ENCODE results near the gene GGTLC2. TPM values are rescaled to one million over a fixed set of nuclear protein-coding genes. Genes with fewer than 3 reads are reported as not detected.

The GGTLC2 gene
- total and polyA plus RNA-seq, 5 donors from 2014 or later, result 0.24 TPM; not detected in 4

DNA sequence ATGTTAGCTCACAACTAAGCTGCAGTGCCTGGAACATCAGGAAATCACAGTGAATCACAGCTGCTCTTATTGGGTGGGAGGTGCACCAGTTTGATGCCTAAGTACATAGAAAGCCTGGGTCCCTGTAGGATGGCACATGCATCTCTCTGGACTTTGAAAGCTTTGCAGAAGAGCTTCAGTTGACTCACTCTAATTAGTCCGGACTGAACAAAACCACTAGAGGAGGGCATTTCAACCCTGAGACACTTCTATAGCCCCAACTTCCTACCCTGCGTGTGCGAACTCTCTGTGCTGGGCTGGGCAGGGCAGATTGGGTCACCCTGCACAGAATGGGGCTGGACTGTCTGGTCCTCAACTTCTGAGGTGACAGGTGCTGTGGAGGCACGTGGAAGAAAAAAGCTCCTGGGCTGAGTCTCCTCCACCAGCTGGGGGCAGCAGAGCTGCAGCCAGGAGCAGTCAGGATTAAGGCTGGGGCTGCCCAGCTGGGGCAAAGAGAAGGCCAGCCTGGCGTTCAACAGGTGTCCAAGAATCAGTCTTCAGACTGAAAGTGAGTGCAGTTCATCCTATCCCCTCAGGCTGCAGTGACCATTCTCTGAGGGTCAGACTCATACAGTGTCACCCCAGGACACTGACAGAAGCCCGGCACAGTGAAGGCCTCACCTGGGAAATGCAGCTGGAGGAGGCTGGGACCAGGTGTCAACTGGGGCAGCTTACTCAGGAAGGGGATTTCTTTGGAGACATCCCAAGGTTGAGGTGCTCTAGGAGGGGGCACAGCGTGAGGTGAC, 22.1 kb downstream of the GGTLC2 start:
- Histone ChIP-seq H3K27ac (ENCODE audit: insufficient read depth, low read length, poor library complexity, severe bottlenecking) (no peak overlapping the region), H3K27me3 (ENCODE audit: control insufficient read depth, insufficient read depth, low read length) (no peaks in the 10 kb centered on the region), H3K9me3 (ENCODE audit: control insufficient read depth in 2 of 2, low read length in 2 of 2) (no peaks in the 10 kb centered on the region), H3K4me3 (ENCODE audit: low read depth, low read length) (no peak overlapping the region), H3K36me3 (ENCODE audit: control insufficient read depth, insufficient read depth, low read length) (no peaks in the 10 kb centered on the region), H3K4me1 (ENCODE audit: control insufficient read depth, insufficient read depth, low read length, poor library complexity, severe bottlenecking) (no peaks in the 10 kb centered on the region)
- Mint-ChIP-seq H3K4me1 (no peaks in the 10 kb centered on the region), H3K9me3 (no peaks in the 10 kb centered on the region), H3K4me3 (no peak overlapping the region), H3K27ac (no peak overlapping the region), H3K27me3 (peaks cover 10% of the 10 kb centered on the region), H3K36me3 (no peaks in the 10 kb centered on the region)
- ATAC-seq (ENCODE audit: low read depth in 2 of 2), result no peak
- peak in 1 of 3 donors; percentile 20 for DNase-seq

DNA sequence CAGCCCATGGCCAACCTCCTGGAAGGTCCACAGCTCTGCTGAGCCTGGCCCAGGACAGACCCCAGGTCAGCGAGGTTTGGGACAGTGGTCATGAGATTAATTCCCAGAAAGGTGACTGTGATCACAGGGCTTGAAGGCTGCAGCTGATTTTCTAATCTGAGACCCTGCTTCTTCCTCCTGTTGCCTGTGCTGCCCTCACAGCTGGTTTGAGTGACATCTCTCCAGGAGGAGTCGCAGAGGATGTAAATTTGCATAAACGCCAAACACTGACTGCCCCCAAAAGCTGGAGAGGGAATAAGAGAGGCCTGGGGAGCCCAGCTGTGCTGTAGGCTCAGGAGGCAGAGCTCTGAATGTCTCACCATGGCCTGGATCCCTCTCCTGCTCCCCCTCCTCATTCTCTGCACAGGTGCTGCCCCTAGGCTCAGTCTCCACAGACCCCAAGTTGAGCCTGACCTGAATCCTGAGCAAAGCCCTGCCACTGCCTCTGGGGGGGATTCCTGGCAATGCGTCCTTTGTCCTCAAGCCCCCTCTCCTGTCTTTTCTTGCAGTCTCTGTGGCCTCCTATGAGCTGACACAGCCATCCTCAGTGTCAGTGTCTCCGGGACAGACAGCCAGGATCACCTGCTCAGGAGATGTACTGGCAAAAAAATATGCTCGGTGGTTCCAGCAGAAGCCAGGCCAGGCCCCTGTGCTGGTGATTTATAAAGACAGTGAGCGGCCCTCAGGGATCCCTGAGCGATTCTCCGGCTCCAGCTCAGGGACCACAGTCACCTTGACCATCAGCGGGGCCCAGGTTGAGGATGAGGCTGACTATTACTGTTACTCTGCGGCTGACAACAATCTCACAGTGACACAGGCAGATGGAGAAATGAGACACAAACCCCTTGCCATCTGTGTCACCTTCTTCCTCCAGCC, 23.8 kb downstream of the GGTLC2 start:
- ATAC-seq (ENCODE audit: low read depth in 2 of 2), result no peak

DNA sequence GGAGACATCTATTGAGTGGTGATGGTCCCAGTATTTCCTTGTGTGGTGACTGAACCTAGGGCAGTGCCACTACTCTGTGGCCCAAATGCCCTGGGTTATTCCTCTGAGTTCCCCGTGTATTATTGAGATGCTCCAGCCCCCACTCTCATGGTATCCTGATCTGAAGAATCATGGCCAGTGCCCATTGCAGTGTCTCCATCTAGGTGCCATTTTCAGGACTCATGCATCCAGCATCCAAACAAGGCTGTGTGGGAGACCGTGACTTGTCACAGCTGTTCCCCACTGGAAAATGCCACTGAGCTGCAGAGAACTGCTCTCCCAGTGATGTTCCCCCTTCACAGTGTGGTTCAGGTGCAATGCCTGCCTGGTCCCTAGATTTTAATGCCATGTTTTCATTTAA, 24.7 kb downstream of the GGTLC2 start:
- no peak overlapping the region for H3K27ac ChIP-seq (ENCODE audit: insufficient read depth, low read length, poor library complexity, severe bottlenecking)
- no peaks in the 10 kb centered on the region for H3K36me3 ChIP-seq (ENCODE audit: control insufficient read depth, insufficient read depth, low read length)
- no peak overlapping the region for H3K27ac Mint-ChIP-seq
- no peaks in the 10 kb centered on the region for H3K4me1 ChIP-seq (ENCODE audit: control insufficient read depth, insufficient read depth, low read length, poor library complexity, severe bottlenecking)
- H3K27me3 Mint-ChIP-seq, result peaks cover 15% of the 10 kb centered on the region
- H3K9me3 Mint-ChIP-seq, result no peaks in the 10 kb centered on the region
- DNase-seq, result no peak
- no peaks in the 10 kb centered on the region for H3K36me3 Mint-ChIP-seq
- no peak for ATAC-seq (ENCODE audit: low read depth in 2 of 2)
- H3K4me3 Mint-ChIP-seq, result no peak overlapping the region
- no peaks in the 10 kb centered on the region for H3K4me1 Mint-ChIP-seq
- H3K27me3 ChIP-seq (ENCODE audit: control insufficient read depth, insufficient read depth, low read length), result no peaks in the 10 kb centered on the region
- no peak overlapping the region for H3K4me3 ChIP-seq (ENCODE audit: low read depth, low read length)
- no peaks in the 10 kb centered on the region for H3K9me3 ChIP-seq (ENCODE audit: control insufficient read depth in 2 of 2, low read length in 2 of 2)

More for the DNA sequence above, 23.8 kb downstream of the GGTLC2 start:
- H3K36me3 Mint-ChIP-seq, result no peaks in the 10 kb centered on the region
- H3K27me3 Mint-ChIP-seq, result peaks cover 12% of the 10 kb centered on the region
- H3K36me3 ChIP-seq (ENCODE audit: control insufficient read depth, insufficient read depth, low read length), result no peaks in the 10 kb centered on the region
- no peaks in the 10 kb centered on the region for H3K4me1 Mint-ChIP-seq
- no peak overlapping the region for H3K27ac Mint-ChIP-seq
- no peaks in the 10 kb centered on the region for H3K9me3 ChIP-seq (ENCODE audit: control insufficient read depth in 2 of 2, low read length in 2 of 2)
- no peak overlapping the region for H3K27ac ChIP-seq (ENCODE audit: insufficient read depth, low read length, poor library complexity, severe bottlenecking)
- no peaks in the 10 kb centered on the region for H3K4me1 ChIP-seq (ENCODE audit: control insufficient read depth, insufficient read depth, low read length, poor library complexity, severe bottlenecking)
- no peaks in the 10 kb centered on the region for H3K9me3 Mint-ChIP-seq
- no peak for DNase-seq
- H3K4me3 Mint-ChIP-seq, result no peak overlapping the region
- no peaks in the 10 kb centered on the region for H3K27me3 ChIP-seq (ENCODE audit: control insufficient read depth, insufficient read depth, low read length)
- no peak overlapping the region for H3K4me3 ChIP-seq (ENCODE audit: low read depth, low read length)

DNA sequence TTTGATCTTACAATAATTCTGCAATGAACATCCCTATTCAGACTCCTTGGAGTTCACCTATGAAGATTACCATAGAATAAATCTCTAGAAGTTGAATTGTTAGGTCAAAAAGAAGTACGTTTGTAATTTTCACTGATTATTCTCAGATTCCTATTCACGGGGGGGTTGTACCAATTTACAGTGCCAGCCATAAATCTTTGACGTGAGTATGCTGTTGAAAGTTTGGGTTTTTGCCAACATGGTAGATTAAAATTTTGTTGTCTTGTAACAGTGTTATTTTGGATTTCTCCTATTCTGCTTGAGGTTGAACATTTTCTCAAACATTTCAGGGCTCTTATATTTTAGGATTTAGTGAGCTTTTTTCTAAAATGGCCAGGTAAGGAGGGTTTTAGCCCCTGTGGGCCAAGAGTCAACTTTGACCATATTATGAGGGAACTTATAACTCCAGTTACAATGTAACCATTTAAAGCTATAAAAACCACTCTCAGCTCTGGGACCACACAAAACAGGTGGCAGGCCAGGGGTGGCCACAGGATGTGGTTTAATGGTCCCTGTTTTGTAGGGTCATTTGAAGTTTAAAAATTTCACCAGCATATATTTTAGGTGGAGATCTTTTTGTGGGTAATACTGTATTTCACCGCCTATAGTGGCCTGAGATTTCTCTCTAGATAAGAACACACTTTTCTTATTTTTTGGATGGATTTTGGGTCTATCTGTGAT, 25.8 kb downstream of the GGTLC2 start:
- DNase-seq (no peak), ATAC-seq (ENCODE audit: low read depth in 2 of 2) (no peak)
- Histone ChIP-seq H3K4me3 (ENCODE audit: low read depth, low read length) (no peak overlapping the region), H3K27me3 (ENCODE audit: control insufficient read depth, insufficient read depth, low read length) (no peaks in the 10 kb centered on the region), H3K36me3 (ENCODE audit: control insufficient read depth, insufficient read depth, low read length) (no peaks in the 10 kb centered on the region), H3K27ac (ENCODE audit: insufficient read depth, low read length, poor library complexity, severe bottlenecking) (no peak overlapping the region), H3K9me3 (ENCODE audit: control insufficient read depth in 2 of 2, low read length in 2 of 2) (no peaks in the 10 kb centered on the region), H3K4me1 (ENCODE audit: control insufficient read depth, insufficient read depth, low read length, poor library complexity, severe bottlenecking) (no peaks in the 10 kb centered on the region)
- no peak overlapping the region for H3K27ac Mint-ChIP-seq
- H3K9me3 Mint-ChIP-seq, result no peaks in the 10 kb centered on the region
- H3K4me3 Mint-ChIP-seq, result no peak overlapping the region
- no peaks in the 10 kb centered on the region for H3K36me3 Mint-ChIP-seq
- H3K4me1 Mint-ChIP-seq, result no peaks in the 10 kb centered on the region
- peaks cover 12% of the 10 kb centered on the region for H3K27me3 Mint-ChIP-seq

DNA sequence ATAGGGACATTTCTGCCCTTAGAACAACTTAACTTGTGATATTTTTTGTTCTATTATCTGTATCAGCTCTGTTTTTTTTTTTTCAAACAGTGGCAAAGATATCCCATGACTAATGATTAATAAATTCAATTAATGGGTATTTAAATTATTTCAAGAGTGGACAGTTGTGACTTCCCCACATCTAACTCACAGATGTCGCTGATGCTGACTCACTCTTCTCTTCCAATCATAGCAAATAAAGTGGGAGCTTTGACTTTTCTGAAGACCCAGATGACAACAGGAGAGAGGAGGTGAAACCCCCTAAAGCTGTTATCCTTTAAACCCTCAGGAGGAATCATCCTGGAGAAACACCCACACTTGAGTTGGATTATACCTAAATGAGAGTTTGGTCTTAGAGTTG, 27.1 kb downstream of the GGTLC2 start:
- no peak for DNase-seq
- peaks cover 2% of the 10 kb centered on the region for H3K27me3 ChIP-seq (ENCODE audit: control insufficient read depth, insufficient read depth, low read length)
- H3K4me3 ChIP-seq (ENCODE audit: low read depth, low read length), result no peak overlapping the region
- no peaks in the 10 kb centered on the region for H3K36me3 ChIP-seq (ENCODE audit: control insufficient read depth, insufficient read depth, low read length)
- H3K27ac ChIP-seq (ENCODE audit: insufficient read depth, low read length, poor library complexity, severe bottlenecking), result no peak overlapping the region
- Mint-ChIP-seq H3K4me3 (no peak overlapping the region), H3K4me1 (no peaks in the 10 kb centered on the region), H3K36me3 (no peaks in the 10 kb centered on the region), H3K9me3 (no peaks in the 10 kb centered on the region), H3K27ac (no peak overlapping the region), H3K27me3 (peaks cover 12% of the 10 kb centered on the region)
- ATAC-seq (ENCODE audit: low read depth in 2 of 2), result no peak
- H3K4me1 ChIP-seq (ENCODE audit: control insufficient read depth, insufficient read depth, low read length, poor library complexity, severe bottlenecking), result no peaks in the 10 kb centered on the region
- H3K9me3 ChIP-seq (ENCODE audit: control insufficient read depth in 2 of 2, low read length in 2 of 2), result no peaks in the 10 kb centered on the region

DNA sequence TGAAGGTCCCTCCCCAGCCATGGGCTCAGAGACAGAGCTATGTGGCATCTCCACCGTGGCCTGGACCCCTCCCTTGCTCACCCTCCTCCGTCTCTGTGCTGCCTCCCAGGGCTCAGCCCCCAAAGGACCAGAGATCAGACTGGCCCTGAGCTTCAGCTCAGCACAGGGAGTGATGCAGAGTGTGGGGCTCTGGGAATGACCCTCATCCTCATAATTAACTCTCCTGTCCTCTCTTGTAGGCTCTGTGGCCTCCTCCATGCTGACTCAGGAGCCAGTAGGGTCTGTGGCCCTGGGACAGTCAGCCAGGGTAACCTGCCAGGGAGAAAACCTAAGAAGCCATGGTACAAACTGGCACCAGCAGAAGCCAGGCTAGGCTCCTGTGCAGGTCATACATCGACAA, 28.7 kb downstream of the GGTLC2 start:
- H3K36me3 ChIP-seq (ENCODE audit: control insufficient read depth, insufficient read depth, low read length), result no peaks in the 10 kb centered on the region
- Mint-ChIP-seq H3K27ac (no peak overlapping the region), H3K4me1 (no peaks in the 10 kb centered on the region), H3K4me3 (no peak overlapping the region), H3K9me3 (no peaks in the 10 kb centered on the region), H3K36me3 (no peaks in the 10 kb centered on the region), H3K27me3 (peaks cover 17% of the 10 kb centered on the region)
- no peaks in the 10 kb centered on the region for H3K9me3 ChIP-seq (ENCODE audit: control insufficient read depth in 2 of 2, low read length in 2 of 2)
- H3K27me3 ChIP-seq (ENCODE audit: control insufficient read depth, insufficient read depth, low read length), result peaks cover 2% of the 10 kb centered on the region
- no peak for ATAC-seq (ENCODE audit: low read depth in 2 of 2)
- DNase-seq, result no peak
- H3K4me1 ChIP-seq (ENCODE audit: control insufficient read depth, insufficient read depth, low read length, poor library complexity, severe bottlenecking), result no peaks in the 10 kb centered on the region
- no peak overlapping the region for H3K4me3 ChIP-seq (ENCODE audit: low read depth, low read length)
- no peak overlapping the region for H3K27ac ChIP-seq (ENCODE audit: insufficient read depth, low read length, poor library complexity, severe bottlenecking)

DNA sequence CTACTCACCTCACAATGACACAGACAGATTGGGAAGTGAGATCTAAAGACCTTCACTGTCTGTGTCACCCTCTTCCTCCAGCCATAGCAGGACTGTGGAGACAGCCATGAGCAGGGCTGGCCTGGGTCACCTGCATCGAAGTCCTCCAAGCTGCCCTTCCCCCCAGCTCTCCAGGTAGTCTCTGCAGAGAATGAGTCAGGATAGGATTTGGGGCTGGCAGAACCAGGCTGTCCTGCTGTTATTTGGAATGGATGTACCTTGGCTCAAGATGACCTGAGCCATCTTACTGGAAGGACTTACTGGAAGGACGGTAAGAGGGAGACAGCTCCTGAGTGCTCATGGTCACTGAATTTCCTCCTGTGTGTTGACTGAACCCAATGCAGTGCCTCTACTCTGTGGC, 29.2 kb downstream of the GGTLC2 start:
- H3K4me3 Mint-ChIP-seq, result no peak overlapping the region
- no peaks in the 10 kb centered on the region for H3K9me3 ChIP-seq (ENCODE audit: control insufficient read depth in 2 of 2, low read length in 2 of 2)
- H3K4me1 ChIP-seq (ENCODE audit: control insufficient read depth, insufficient read depth, low read length, poor library complexity, severe bottlenecking), result no peaks in the 10 kb centered on the region
- DNase-seq (no peak), ATAC-seq (ENCODE audit: low read depth in 2 of 2) (no peak)
- H3K36me3 ChIP-seq (ENCODE audit: control insufficient read depth, insufficient read depth, low read length), result no peaks in the 10 kb centered on the region
- H3K27ac ChIP-seq (ENCODE audit: insufficient read depth, low read length, poor library complexity, severe bottlenecking), result no peak overlapping the region
- no peaks in the 10 kb centered on the region for H3K4me1 Mint-ChIP-seq
- peaks cover 2% of the 10 kb centered on the region for H3K27me3 ChIP-seq (ENCODE audit: control insufficient read depth, insufficient read depth, low read length)
- no peak overlapping the region for H3K4me3 ChIP-seq (ENCODE audit: low read depth, low read length)
- H3K27ac Mint-ChIP-seq, result no peak overlapping the region
- peaks cover 17% of the 10 kb centered on the region for H3K27me3 Mint-ChIP-seq
- H3K36me3 Mint-ChIP-seq, result no peaks in the 10 kb centered on the region
- H3K9me3 Mint-ChIP-seq, result no peaks in the 10 kb centered on the region

Data from CD4-positive, CD25-positive, alpha-beta regulatory T cell (primary cell).